Activated CD4-positive, CD25-positive, alpha-beta regulatory T cell treated with anti-CD3 and anti-CD28 coated beads, Interleukin-2, amount 50 U/mL, for 72 hours (primary cell): ENCODE results near the gene TOB2.
A peak's percentile ranks its signal among the peaks of the same experiment; 100 is the strongest.
"Not testable (repeated sequence)": the region's sequence is repeated elsewhere in the genome, so short reads cannot be mapped to it uniquely, and the experiment has no call there.

ENCODE experiments used
- DNase-seq: peaks from one replicate; pipeline ENCODE4 v3.0.0; 2021

TOB2 gene

DNA sequence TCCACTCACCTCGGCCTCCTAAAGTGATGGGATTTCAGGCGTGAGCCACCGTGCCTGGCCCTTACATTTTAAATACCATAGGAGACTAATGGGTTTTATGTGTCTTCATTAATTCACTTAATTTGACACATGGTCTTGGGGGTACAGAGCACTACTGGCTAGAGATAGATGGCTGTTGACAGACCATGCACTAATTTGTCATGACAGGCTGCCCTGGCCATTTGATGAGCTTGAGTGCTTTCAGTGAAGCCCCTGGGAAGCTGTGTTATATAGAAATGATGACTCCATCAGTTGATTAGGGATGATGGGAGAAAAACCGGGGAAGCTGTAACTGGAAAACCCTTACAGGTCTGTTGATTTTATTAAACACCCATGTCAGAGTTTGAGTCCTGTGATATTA lies 15.3 kb upstream of the TOB2 start:
- DNase-seq, result no peak

DNA sequence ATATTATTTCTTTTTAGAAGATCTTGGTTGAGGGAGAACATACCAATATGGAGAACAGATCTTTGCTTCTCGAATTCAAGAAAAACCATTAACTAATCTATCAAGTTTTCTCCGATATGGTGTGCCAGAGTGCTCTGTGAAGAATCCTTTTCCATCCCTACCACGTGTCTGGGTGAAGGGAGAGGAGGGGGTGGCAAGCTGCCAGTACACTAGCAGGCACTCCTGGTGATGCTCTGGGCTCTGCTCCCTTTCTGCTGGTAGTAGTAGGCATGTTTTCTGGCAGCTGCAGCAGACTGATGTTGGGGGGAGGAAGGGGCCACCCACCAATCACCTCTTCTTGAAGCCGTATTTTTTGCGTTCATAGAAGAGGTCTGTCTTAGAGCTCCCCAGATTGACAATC lies 13.5 kb upstream of the TOB2 start:
- not testable (repeated sequence) for DNase-seq

DNA sequence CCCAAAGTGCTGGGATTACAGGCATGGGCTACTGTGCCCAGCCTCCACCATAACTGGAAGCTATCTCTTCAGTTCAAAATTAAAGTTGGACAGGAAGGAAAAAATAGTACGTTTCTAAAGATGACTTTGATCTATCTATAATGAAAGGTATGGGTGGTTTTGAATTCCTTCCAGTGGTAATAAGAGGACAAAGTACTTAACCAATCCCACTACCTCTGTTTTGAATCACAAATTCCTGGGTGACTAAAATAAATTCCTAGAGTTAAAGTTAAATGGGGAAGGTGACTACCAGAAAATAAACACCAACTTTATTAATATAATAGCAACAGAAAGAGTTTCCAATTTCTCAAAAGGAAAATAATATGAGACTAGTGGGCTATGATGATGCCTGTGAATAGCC lies 12.8 kb upstream of the TOB2 start:
- DNase-seq, result no peak

DNA sequence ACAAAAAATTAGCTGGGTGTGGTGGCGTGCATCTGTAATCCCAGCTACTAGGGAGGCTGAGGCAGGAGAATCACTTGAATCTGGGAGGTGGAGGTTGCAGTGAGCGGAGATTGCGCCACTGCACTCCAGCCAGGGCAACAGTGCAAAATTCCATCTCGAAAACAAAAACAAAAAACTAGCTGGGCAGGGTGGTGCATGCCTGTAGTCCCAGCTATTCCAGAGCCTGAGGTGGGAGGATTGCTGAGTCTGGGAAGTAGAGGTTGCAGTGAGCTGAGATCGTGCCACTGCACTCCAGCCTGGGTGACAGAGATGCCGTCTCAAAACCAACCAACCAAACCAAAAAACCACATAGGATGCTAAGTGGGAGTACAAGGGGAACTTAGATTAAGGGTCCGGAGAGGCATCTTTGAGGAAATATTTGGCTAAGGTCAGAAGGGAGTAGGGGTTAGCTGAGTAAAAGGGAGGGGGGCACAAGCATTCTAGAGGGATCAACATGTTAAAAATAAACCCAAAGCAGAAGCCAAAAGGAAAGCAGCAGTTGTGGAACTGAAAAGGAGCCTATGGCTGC lies 11.6 kb upstream of the TOB2 start:
- DNase-seq, result no peak

DNA sequence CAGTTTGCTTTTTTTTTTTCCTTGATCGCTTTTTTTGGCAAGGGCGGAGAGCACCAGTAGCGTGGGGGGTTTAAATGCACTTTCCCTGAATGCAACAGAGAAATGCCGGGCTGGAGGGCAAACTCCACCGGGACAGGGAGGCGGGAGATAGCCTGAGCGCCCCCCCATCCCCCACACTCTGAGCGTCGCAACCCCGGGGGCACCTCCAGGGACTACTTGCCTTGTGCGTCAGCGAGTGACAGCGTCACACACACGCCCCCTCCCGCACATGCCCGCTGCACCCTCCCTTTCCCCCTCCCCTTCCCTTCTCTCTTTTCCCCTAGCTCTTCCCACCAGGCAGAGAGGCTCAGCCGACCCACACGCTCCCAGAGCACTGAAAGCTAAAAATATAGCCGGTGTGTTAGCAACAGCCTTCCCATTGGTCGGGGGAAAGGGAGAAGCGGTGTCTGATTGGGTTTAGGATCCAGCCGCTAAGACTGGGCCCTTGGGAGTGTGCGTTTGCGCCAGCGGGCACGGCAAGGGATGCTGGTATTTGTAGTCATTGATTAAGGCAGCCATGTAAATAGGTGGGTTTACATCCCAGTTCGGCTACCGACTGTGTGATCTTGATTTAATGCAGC lies 1.7 kb upstream of the TOB2 start:
- peak; percentile 79 for DNase-seq

DNA sequence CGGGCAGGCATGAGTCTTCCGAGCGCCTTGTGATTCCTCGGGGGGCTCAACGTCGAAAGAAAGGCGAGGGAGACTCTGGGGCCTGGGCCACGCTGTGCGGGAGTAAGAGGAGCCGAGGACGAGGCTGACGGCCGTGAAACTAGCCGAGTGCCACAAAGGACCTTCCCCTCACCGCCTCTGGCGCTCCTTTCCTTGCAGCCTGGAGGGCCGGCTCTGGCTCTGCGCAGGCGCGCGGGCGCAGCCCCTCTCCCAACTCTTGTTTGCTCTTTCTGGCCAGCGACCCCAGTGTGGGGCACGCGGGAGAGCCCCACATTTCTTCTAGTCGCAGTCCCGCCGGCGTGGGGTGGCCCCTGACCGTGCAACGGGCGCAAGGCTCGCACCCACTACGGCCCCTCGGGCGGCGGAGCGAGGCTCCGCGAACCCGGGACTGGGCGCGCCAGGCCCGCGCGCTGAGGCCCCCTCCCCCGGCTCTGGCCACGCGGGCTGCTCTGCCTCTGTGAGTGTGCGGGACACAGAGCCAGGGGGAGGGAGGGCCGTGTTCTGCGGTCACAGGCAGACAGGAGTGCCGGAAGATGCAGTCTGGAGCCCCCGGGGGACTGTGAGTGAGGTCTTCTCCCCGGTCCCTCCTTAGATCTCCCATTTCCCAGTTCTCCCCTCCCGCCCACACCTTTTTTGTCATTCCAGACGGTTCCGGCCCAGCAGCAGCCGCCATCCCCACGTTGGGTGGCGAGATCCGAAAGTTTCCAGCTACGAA lies 1.0 kb upstream of the TOB2 start:
- DNase-seq, result peak; percentile 65

DNA sequence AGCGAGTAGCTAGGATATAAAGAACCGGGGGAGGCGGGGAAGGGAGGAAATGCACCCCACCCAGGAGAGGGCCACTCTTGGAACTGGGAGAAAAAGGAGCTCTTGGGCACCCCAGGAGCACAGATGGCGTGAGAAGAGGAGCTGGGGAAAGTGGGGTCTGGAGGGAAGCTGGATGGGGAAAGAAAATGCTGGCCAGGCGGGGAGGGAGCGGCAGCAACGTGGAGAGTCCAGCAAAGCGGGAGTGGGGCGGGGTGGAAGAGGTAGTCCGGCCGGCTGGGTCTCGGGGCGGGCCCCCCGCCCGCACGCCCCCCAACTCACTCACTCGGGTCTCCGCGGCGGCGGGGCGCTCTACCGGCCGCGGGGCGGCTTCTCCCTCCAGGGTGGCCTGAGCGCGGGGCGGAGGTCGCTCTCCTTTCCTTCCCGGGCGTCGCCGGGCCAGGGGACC lies 522 bp downstream of the TOB2 start:
- peak; percentile 41 for DNase-seq

DNA sequence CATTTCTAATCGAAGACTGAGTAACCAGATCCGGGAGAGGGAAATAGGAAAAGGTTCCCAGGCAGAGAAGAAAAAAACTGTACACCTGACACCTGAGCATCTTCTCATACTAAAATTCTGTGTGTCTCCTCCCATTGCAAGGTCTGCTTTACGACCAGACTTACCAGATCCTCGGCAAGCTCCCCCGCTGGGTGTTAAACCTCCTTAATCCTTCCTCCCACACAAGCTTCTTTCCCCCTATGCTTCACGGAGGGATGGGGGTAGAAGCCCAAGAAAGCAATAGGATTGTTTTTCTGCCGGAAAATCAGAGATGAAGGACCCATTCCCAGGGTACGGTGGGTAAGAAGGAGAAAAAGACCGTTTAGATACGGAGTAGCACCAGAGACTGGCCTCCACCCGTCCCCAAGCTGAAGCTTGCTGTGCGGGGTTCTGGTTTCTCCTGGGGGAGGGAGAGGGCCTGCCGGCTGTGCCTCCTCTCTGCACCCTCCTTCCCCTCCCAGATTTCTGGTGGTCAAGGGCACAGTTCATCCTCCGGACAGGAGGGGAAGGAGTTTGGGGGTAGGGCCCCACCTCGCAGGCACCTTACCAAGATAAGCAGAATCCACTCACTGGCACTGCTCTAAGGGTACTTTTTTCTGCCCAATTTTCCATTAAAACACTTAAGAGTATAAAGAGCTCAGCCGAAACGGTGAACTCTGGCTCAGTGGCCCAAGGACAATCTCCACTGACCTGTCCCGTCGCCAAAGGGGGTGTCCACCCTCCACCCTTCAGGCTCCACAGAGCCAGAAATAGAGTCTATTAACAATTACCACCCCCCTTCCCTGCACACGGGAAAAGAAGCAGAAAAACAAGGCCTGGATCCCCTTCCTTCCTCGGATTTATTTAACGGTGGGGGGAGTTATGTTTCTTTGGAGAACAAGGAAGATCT lies 1.2 kb downstream of the TOB2 start:
- DNase-seq, result peak; percentile 32

DNA sequence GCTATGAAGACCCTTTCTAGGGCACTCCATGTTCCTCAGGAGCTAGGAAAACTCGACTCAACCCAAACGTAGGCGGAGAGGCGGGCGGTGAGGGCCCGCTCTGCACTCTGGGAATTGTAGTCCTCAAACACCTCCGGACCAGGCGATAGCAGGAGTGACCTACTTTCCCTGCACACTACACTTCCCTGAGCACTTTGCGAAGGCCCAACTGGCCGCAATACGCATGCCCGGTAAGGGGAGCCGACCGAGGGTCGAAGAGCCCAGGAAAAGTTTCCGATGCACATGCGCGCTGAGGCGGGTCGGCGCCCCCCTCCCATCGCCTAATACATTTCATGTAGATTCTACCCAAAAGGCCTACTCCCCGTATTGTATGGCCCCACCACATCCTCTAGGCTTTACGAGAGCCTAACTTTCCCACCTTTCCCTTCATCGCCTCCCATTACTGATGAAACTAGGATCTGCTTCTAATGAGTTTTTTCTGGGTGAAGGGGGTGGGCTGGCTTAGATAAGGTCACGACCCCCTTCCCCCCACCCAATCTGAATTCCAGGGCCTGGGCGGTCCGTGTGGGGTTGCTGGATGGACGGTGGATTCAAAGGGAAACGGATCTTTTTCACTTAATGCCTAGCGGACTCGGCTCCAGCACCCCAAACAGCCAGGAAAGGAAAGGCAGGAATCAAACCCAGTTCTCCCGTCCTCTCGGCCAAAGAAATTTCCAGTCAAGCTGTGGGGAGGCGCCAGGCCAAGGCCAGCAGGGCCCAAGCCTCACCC lies 2.1 kb downstream of the TOB2 start:
- peak; percentile 73 for DNase-seq

DNA sequence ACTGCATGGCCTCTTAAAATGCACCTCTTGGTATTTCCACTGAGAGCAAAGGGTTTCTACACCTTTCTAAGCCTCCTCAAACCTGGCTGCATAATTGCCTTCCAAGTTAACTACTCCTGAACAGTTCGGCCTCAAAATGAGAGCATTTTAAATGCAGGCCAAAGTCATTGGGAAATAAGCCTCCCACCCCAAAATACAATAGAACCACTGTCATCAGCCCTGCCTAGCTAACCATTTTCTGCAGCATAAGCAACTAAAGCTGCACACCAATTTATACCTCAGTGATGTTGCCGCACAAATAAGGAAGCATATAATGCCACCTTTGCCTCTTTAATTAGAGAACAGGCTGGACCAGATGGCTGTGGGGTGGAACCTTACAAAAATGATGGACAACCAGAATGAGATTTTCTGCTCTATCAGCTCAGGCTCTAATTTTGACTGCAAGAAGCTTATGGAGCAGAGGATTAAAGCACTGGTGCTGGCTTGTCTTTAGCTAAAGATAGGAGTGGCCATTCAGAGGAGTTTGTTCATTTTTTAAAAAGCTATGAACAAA lies 4.3 kb downstream of the TOB2 start:
- DNase-seq, result no peak

DNA sequence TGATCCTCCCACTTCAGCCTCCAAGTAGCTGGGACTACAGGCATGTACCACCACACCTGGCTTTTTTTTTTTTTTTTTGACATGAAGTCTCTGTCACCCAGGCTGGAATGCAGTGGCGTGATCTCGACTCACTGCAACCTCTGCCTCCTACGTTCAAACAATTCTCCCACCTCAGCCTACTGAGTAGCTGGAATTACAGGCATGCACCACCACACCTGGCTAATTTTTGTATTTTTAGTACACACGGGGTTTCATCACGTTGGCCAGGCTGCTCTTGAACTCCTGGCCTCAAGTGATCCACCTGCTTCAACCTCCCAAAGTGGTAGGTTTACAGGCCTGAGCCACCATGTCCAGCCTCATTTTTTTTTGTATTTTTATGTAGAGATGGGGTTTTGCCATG lies 6.1 kb downstream of the TOB2 start:
- DNase-seq, result not testable (repeated sequence)

DNA sequence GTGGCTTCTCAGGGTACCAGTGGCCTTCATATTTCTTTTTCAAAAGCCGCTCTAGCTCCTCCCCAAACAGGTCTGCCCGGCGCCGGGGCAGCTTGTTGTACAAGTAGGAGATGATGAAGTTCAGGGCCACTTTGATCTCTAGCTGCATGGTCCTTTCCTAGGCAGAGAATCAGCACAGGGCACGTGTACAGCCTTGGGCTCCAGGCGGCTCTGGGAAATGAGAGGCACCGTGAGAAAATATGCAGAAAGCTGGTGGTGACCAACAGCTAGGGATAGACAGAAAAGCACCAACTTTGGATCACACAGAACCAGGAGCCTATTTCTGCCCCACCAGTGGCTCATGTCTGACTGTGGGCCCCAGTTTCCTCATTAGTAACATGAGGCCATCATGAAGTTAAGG lies 9.4 kb downstream of the TOB2 start:
- no peak for DNase-seq

DNA sequence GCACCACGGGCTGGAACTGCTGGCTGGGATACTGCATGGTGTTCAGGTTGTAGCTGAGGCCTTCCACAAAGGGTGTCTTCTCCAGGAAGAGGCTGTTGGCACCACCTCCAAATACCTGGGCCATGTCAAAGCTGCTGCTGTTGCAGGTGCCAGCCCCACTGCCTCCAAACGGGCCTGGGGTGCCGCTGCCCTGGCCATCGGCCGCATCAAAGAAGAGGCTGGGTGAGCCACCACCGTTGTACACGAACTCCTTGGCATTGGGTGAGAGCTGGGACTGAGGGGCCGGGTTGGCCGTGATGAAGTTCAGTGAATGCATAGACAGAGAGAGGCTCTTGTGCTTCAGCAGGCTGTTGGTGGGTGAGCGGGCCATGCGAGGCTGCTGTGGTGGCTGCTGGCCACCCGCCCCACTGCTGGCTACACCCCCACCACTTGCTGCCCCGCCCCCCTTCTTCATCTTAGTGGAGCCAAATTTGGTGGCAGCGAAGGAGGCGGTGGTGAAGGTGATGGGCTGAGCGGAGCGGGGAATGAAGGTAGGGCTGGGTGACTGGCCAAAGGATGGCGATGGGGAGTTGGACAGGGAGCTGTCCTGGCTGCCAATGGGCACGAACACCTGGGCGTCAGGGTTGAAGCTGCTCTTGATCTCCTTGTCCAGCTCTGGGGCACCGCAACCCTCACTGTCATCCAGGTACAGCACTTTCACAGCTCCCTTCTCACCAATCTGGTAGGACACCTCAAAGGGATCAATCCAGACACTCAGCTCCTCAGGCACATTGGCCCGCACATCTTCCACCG lies 10.1 kb downstream of the TOB2 start:
- DNase-seq, result no peak

DNA sequence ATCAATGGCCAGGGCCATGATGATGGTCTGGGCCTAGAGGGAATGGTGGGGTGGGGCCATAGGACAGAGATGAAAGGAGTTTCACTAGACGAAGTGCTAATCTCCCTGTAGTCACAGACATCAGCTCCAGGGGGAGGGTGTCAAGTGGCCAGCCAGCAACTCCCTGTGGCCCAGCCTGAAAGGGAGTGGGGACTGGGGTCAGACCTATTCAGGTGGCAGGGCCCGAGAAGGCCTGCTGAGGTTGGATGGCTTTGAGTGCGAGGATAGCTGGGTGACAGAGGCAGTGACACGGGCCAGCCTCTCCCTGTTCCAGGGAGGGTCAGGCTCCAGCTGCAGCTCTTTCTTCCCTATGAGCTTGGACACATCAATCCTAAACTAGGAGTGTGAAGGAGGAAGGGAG lies 11.0 kb downstream of the TOB2 start:
- no peak for DNase-seq

DNA sequence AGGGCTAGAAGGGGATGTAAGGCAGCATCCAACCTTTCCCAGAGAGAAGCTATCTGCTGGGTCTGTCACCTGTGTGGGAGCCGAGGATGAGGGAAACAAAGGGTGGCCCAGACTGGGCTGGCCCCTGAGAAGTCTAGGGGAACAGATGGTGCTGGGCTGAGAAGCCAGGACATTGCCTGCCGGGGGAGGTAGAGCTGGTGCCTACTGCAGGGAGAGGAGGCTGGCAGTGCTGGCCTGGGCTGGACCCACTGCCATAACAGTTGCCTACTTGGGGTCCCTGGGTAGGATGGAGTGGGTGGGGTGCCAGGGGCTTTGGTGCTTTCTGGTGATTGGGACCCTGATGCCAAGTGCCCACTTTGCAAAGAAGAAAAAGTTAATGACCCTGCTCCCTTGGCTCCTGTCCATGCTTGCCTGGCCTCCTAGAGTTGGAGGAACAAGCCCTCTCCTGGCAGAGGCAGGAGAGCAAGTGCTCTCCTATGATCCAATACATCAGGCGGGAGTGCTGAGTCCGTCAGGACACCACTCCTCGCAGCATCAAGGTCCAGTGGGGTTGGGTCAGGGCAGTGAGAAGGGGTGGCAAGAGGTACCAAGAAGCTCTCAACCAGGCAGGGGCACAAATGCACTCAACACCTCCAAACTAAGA lies 12.1 kb downstream of the TOB2 start:
- not testable (repeated sequence) for DNase-seq

DNA sequence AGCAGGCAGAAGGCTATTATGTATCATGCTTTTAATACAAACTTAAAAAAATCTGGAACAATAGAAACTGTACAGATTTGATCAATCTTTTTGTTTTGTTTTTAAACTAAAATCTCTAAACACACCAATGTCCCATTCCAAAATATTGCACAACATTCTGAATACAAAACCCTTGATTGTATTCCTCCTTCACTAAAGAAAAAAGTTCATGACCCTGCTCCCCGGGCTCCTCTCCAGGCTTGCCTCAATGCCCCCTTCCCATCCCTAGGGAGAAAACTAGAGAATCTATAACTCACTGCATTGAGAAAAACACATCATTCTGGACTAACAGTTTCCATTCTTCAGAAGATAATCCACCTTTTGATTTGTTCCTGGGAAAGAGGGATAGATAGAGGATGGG lies 13.1 kb downstream of the TOB2 start:
- DNase-seq, result not testable (repeated sequence)

DNA sequence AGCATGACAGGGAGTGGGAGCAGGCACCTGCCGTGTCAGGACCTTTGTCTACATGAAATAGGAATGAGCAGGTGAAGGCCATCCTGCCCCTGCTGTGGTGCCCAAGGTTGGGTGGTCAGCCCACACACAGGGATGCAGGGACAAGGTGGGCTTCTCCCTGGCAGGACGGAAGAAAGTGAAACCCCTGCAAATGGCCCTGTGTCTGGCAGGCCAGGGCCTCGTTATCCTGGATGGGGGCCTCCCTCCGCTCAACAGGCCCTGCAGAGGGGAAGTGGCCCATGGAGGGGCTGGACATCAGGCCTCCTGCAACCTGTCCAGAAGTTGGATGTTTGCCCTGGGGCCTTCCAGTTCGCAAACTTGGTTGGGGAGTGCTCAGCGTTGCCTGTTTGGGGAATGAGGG lies 14.9 kb downstream of the TOB2 start:
- no peak for DNase-seq

DNA sequence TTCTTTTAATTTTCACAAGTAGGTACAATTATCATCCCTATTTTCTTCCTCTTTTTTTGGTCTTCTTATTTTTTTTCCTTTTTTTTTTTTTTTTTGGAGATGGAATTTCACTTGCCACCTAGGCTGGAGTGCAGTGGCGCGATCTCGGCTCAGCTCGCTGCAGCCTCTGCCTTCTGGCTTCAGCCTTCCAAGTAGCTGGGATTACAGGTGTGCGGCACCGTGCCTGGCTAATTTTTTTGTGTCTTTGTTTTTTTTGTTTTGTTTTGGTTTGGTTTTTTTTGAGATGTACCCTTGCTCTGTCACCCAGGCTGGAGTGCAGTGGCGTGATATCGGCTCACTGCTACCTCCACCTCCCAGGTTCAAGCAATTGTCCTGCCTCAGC lies 16.7 kb downstream of the TOB2 start:
- DNase-seq, result no peak

DNA sequence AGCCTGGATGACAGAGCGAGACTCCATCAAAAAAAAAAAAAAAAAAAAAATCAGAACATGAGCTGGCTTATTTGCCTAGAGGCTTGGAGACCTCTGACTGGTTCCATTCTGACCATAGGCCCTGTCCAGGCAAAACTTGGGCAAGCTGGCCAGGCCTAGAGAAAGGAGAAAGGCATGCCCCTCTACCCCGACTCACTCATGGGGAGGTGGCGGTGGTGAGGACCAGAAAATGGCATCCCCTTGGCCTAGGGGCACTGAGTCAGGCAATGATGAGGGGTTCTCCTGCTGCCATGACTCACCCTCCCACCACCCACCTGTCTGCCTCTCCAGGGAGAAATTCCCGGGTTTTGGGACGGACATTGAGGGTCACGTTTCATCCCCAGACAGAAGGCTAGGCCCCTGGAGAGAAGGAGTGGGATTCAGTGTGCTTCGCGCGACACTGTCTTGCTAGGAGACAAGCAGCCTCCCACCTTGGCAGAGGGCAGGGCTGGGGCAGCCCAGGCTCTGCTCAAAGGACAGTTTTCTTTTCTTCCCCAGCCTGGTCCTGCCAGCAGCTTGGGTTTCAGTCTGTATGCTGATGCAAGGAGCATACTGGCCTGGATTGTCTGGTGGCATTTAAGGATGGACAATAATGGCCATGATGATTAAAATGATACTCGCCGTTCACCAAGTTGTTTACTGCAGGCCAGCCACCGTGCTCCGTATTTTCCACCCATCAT lies 17.2 kb downstream of the TOB2 start:
- no peak for DNase-seq
